ENCODE measurements around the gene NHSL2.

DNA sequence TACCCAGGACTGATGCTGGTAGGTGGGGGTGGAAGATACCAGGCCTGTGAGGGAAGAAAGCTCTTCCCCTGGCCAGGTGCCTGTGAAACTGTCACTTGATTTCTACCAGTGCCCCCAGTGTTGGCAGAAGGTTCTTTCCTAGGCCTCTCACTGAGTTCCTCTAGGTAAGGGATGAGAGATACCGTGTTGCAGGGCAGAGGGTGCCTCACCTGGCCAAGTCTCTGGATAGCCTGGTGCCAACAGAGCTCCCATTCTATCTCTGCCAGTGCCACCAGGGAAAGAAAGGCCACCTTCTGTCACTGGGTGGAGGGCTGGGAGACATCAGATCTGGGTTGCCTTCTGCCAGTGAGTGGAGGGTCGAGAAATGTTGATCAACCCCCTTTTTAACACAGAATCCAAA lies 127.0 kb downstream of the NHSL2 start:
- TF ChIP-seq, protein P1, sequence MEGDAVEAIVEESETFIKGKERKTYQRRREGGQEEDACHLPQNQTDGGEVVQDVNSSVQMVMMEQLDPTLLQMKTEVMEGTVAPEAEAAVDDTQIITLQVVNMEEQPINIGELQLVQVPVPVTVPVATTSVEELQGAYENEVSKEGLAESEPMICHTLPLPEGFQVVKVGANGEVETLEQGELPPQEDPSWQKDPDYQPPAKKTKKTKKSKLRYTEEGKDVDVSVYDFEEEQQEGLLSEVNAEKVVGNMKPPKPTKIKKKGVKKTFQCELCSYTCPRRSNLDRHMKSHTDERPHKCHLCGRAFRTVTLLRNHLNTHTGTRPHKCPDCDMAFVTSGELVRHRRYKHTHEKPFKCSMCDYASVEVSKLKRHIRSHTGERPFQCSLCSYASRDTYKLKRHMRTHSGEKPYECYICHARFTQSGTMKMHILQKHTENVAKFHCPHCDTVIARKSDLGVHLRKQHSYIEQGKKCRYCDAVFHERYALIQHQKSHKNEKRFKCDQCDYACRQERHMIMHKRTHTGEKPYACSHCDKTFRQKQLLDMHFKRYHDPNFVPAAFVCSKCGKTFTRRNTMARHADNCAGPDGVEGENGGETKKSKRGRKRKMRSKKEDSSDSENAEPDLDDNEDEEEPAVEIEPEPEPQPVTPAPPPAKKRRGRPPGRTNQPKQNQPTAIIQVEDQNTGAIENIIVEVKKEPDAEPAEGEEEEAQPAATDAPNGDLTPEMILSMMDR (IDR thresholded peaks at IDR 0.05), result no peak
- TF ChIP-seq POLR2A (IDR thresholded peaks at IDR 0.05), result no peak

All from lower leg skin (tissue), 3 donors.